K562 (cell line): ENCODE measurements around the gene TSPOAP1. TPM values are rescaled to one million over a fixed set of nuclear protein-coding genes. Genes with fewer than 3 reads are reported as not detected.

Experiments used
- ELK1 ChIP-seq: sonication (generic); formaldehyde crosslinking; IDR thresholded peaks from 2 replicates; pipeline ENCODE4 v1.8.1; 2022; ENCODE audit warnings: missing genetic modification reagents
- ETV1 ChIP-seq: fragments of 450-650 bp; conservative IDR thresholded peaks from 2 replicates; pipeline ENCODE4 v1.6.1; 2016; ENCODE audit warnings: missing genetic modification characterization, control low read depth, low read depth, missing compliant biosample characterization
- FUS ChIP-seq: fragments of 200-400 bp; formaldehyde crosslinking; optimal IDR thresholded peaks from 2 replicates; pipeline ENCODE3; 2017; ENCODE audit warnings: low read depth, low read length
- GABPA ChIP-seq: fragments of 200-800 bp; sonication (Bioruptor generic); conservative IDR thresholded peaks from 2 replicates; pipeline ENCODE4 v1.6.1; 2016; ENCODE audit warnings: low read depth, missing genetic modification characterization, missing compliant biosample characterization
- GTF2F1 ChIP-seq: IDR thresholded peaks from 2 replicates; pipeline ENCODE4 v1.6.1; 2011; ENCODE audit warnings: low read depth, low read length, improper control_type of control experiment
- HMG20A ChIP-seq: fragments of 450-650 bp; formaldehyde crosslinking; conservative IDR thresholded peaks from 2 replicates; pipeline ENCODE4 v1.4.0; 2020; ENCODE audit warnings: mild to moderate bottlenecking, mixed read lengths
- MEF2A ChIP-seq: IDR thresholded peaks from 2 replicates; pipeline ENCODE4 v1.6.1; 2011; ENCODE audit warnings: low read depth, mild to moderate bottlenecking, low read length, moderate library complexity; ENCODE audit not compliant: control insufficient read depth
- NELFE ChIP-seq: IDR thresholded peaks from 2 replicates; pipeline ENCODE4 v1.6.1; 2011; ENCODE audit warnings: mild to moderate bottlenecking; ENCODE audit not compliant: insufficient read depth, insufficient read length
- TCF15 ChIP-seq: fragments of 250-450 bp; sonication (Bioruptor Pico); IDR thresholded peaks from 2 replicates; pipeline ENCODE4 v1.8.0; 2022; ENCODE audit warnings: moderate library complexity, mild to moderate bottlenecking, inconsistent platforms
- ZFP30 ChIP-seq: fragments of 250-450 bp; sonication (Bioruptor Pico); IDR thresholded peaks from 2 replicates; pipeline ENCODE4 v1.8.0; 2022; ENCODE audit warnings: moderate library complexity, mild to moderate bottlenecking, inconsistent platforms, borderline replicate concordance
- ZFP36 ChIP-seq: fragments of 150-350 bp; IDR thresholded peaks from 2 replicates; pipeline ENCODE4 v1.6.1; 2018; ENCODE audit warnings: low read length, low read depth; ENCODE audit not compliant: partially characterized antibody
- ZNF12 ChIP-seq: sonication (generic); formaldehyde crosslinking; IDR thresholded peaks from 2 replicates; pipeline ENCODE4 v1.4.0; 2020; ENCODE audit warnings: mild to moderate bottlenecking, missing genetic modification reagents
- ZNF3 ChIP-seq: fragments of 250-450 bp; sonication (Bioruptor Pico); IDR thresholded peaks from 2 replicates; pipeline ENCODE4 v1.5.0; 2021; ENCODE audit warnings: mild to moderate bottlenecking, moderate library complexity
- ZNF384 ChIP-seq: IDR thresholded peaks from 2 replicates; pipeline ENCODE4 v1.6.1; 2012; ENCODE audit warnings: low read depth, low read length, improper control_type of control experiment
- ZNF407 ChIP-seq: fragments of 450-650 bp; IDR thresholded peaks from 2 replicates; pipeline ENCODE4 v1.6.1; 2016; ENCODE audit warnings: low read depth
- ZNF449 ChIP-seq: fragments of 250-450 bp; sonication (Bioruptor Pico); IDR thresholded peaks from 2 replicates; pipeline ENCODE4 v1.8.0; 2022; ENCODE audit warnings: moderate library complexity, mild to moderate bottlenecking, inconsistent platforms
- ZNF583 ChIP-seq: fragments of 250-450 bp; sonication (Bioruptor Pico); IDR thresholded peaks from 2 replicates; pipeline ENCODE4 v1.4.0; 2020
- polyA plus RNA-seq, 8 experiments: library from polyadenylated mRNA; depleted of rRNA in 4 of 8; stranded (reverse) in 5 of 8; unstranded in 3 of 8; fragments of >200 nt; fragmentation: Nextera tagmentation in 2 of 8; fragmentation: Illumina TruSeq in 1 of 8; extraction: Ambion mirVana in 2 of 8; extraction: Trizol in 1 of 8; gene quantifications; 2 replicates each; pipeline versions ENCODE4 v1.2.1 to v1.2.3, GENCODE V29; 2011 to 2014; ENCODE audit warnings: inconsistent platforms in 1 of 8, missing spikeins in 1 of 8
- total RNA-seq, 7 experiments: library from RNA; depleted of rRNA in 6 of 7; stranded (reverse); fragments of >200 nt in 6 of 7; fragmentation: Illumina TruSeq in 2 of 7; extraction: Trizol in 2 of 7; gene quantifications; 2 replicates each; pipeline versions ENCODE4 v1.2.1 to v1.2.3, GENCODE V29; 2011 to 2021; ENCODE audit warnings: low replicate concordance in 1 of 7

TSPOAP1 gene
- total and polyA plus RNA-seq, 9 of the 15 experiments (the other 6 are each of a cell fraction or from before 2014, with no cell fraction given) = 0.87 to 3.9 (median 1.8) TPM; not detected in 2

- TF ChIP-seq ZNF407 = no peak
- no peak for TF ChIP-seq MEF2A
- TF ChIP-seq GTF2F1 = no peak
- TF ChIP-seq TCF15 (CRISPR knock-in tag) = no peak
- TF ChIP-seq ELK1 (CRISPR knock-in tag) = no peak
- no peak for TF ChIP-seq ZNF3
- TF ChIP-seq ETV1 (tag) = 0 out of 2 replicates have a peak, but pooled peaks have one; percentile 7
- TF ChIP-seq ZNF449 (CRISPR knock-in tag) = no peak
- TF ChIP-seq HMG20A = no peak
- no peak; the same call in 1 of the 2 replicates for TF ChIP-seq GABPA (tag)
- no peak for TF ChIP-seq NELFE
- TF ChIP-seq ZFP36 = no peak
- TF ChIP-seq ZFP30 = no peak
- TF ChIP-seq ZNF12 = no peak
- TF ChIP-seq ZNF384 = no peak
- peak; percentile 58 for TF ChIP-seq FUS
- TF ChIP-seq ZNF583 (CRISPR knock-in tag) = no peak
Observed at GRCh38 chr17:58329810-58330537, 1.4 kb upstream of the TSPOAP1 start (continued).
